Left cardiac atrium (tissue), 4 donors: Measurements from ENCODE around the gene SMCO4. TPM values are rescaled to one million over a fixed set of nuclear protein-coding genes. Genes with fewer than 3 reads are reported as not detected.
A peak's percentile ranks its signal among the peaks of the same experiment; 100 is the strongest.
"Not testable (repeated sequence)": the region's sequence is repeated elsewhere in the genome, so short reads cannot be mapped to it uniquely, and the experiment has no call there.

Experiments used
- ATAC-seq, 2 donors: fragments of 200-7000 bp; cut with Tn5 transposase; one replicate each; pipeline ENCODE4 v1.9.1; 2020; ENCODE audit warnings: mild to moderate bottlenecking in 2 of 2, moderate library complexity in 2 of 2
- DNase-seq: peaks from one replicate; pipeline ENCODE4 v3.0.0-alpha.2; 2020
- intact Hi-C, 2 donors: fragments of 100-400 bp; cut with DNase I; formaldehyde crosslinking; loops; one replicate each; pipeline versions ENCODE4 v1.14.1 to v1.15.1; 2022 to 2023
- total RNA-seq, 2 donors: library from RNA; stranded (reverse); fragmentation: NEBNext Ultra II Directional; extraction: Animal tissue kit (Norgen Biotek cat#: 25700); gene quantifications; one replicate each; pipeline ENCODE4 v1.2.1, GENCODE V29; 2021
- donor health status: DM: no; HTN: yes; CAD: no.
- donor health status: DM: no; HTN: yes; CAD: no; lungs with severe emphysema.
- donor health status: DM: yes; HTN: yes; CAD: no.
- donor health status: Dilated cardiomyopathy.

The SMCO4 gene
- total RNA-seq, 2 donors from 2014 or later = 35.9 to 40.7 TPM

DNA sequence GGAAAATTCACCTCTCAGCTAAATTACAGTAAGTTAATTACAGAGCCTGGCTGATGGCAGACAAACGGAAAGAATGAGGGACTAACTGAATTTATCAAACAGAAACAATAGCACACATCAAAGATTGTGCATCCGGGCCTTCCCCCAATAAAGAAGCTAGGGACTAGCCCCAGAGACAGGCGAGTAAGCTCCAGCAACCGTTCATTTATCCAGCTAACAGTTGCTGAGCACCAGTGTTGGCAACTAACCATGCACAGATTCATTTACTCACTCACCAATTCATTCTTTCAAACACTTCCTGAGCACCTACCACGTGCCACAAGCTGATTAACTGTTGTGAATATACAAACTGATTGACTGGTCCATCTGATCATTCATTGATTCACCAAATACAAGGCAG lies 51.2 kb downstream of the SMCO4 start:
- no peak for ATAC-seq
- no peak for DNase-seq
- intact Hi-C loops = no loop called here

DNA sequence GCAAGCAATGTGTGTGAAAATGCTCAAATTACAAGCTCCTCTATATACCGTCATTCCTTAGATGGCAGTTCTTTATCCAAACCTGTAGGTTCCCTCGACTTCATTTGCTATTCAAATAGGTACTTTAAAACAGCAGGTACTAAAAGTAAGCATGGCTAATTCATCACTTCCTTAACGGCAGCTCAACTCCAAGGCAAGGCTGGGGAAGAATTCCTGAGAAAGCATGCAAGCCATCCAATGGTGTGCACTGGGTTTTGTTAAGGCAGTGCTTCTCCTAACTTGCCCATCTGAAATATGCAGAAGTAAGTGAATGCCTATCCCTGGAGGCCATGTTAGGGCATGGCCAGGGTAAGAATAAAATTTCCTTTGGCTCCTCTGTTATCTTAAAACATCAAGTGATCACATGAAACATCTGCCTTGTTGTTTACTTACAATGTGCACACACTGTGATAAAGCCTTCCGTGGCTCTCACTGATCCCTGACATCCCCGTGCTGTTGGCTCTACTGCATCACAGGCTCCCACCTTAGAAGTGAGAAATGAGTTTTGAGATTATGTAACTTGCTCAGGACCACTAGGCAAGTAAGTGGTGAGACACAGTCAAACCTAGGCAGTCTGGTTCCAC lies 52.1 kb downstream of the SMCO4 start:
- intact Hi-C loops = no loop called here
- ATAC-seq = no peak
- no peak for DNase-seq

DNA sequence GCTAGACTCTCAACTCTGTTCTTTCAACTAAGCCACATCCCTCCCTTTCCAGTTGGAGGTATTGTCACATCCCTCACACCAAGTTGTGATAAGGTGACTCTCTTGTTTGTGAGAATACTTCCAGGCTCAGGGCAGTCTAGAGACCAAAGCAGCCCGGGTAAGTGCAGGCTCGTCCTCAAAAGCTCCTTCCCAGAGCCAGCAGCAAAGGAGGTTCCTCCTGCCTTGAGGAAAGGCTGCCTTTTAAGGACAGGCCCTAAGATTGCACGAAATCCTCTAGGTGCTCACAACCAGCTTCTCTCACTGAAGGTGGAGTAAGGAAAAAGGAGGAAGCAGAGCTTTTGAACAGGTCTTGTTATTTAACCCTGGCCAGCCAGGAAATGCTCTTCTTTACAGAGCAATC lies 53.4 kb downstream of the SMCO4 start:
- ATAC-seq = no peak
- intact Hi-C loops = loop anchor here in 1 of 2 donors (10.0 kb wide), 1 partner anchor 55 kb away; the partner anchor contains the start of gene SMCO4
- no peak for DNase-seq

DNA sequence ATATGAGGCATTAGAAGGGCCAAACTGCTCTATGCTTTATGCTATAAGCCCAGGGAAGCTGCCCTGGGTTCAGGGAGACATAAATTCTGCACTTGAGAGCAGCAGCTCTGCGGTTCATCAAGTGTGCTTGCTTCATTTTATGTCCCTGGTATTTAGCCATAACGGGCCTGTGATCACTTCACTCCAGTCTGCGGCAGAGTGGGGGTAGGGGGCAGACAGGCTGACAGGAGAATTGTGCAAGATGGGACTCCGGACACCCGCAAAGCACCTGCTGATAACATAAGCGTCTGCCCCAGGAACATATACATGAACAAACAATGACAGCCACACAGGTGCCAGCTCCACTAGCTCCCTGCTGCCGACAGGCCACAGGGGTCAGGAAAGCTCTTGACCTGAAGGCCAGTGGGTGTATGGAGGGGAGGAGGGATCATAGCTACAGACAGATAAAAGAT lies 56.1 kb downstream of the SMCO4 start:
- DNase-seq = no peak
- peak; percentile 45 to 59 for ATAC-seq
- intact Hi-C loops = loop anchor here in 1 of 2 donors (10.0 kb wide), 1 partner anchor 58 kb away; the partner anchor contains the start of gene SMCO4

DNA sequence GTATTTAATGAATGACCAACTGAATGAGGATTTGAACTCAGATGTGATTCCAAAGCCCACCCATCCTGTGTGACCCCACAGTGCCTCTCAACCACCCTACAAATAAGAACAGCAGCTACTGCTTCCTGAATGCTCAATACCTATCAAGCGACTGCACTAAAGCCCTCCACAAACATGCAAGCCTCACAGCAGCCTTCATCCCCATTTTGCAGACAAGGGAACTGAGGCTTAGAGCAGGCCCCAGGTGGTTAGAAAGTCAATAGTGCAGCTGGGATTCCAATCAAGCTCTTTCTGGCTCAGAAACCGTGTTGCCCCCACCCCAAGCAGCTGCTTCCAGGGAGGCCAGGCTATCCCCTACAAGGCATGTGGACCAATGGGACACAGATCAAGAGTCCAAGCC lies 57.2 kb downstream of the SMCO4 start:
- intact Hi-C loops = loop anchor here in 1 of 2 donors (10.0 kb wide), 1 partner anchor 59 kb away; the partner anchor contains the start of gene SMCO4
- no peak for ATAC-seq
- no peak for DNase-seq

DNA sequence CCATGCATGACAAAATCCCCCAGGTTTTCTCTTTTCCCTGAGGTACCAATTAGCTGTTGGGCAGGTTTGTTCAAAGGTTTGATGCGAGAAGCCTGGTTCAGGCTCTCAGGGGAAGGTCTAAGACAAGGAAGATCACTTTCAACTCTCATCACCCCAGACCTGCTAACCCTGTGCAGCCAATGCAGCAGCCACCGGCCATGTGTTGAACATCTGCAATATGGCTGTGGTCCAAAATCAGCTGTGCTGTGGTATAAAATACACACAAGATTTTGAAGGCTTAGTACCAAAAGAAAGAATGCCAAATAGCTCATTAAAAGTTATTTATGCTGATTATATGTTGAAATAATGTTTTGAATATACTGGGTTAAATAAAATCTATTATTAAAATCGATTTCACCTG lies 58.5 kb downstream of the SMCO4 start:
- ATAC-seq (no peak), DNase-seq (no peak)
- intact Hi-C loops = loop anchor here in 1 of 2 donors (10.0 kb wide), 1 partner anchor 60 kb away; the partner anchor contains the start of gene SMCO4

DNA sequence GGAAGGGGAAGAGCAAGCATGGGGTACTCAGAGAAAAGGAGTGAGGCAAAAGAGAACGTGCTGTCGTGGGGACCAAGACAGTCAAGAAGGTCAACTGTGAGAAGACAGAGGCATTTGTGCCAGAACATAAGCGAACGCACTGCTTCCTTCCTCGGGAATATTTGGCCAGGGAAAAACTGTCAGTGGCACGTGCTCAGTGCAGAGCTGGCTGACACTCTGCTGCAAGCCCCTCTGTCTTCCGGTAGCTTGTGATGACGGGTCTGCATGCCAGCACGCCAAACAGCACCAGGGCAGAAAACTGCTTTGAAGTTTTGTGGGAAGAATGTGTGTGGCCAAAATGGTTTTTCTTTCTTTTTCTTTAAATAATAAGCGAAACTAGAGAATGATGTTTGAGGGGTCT lies 60.6 kb downstream of the SMCO4 start:
- ATAC-seq (peak in 1 of 2 donors; percentile 17), DNase-seq (no peak)
- intact Hi-C loops = loop anchor here in 1 of 2 donors (10.0 kb wide), 1 partner anchor 62 kb away; the partner anchor contains the start of gene SMCO4

DNA sequence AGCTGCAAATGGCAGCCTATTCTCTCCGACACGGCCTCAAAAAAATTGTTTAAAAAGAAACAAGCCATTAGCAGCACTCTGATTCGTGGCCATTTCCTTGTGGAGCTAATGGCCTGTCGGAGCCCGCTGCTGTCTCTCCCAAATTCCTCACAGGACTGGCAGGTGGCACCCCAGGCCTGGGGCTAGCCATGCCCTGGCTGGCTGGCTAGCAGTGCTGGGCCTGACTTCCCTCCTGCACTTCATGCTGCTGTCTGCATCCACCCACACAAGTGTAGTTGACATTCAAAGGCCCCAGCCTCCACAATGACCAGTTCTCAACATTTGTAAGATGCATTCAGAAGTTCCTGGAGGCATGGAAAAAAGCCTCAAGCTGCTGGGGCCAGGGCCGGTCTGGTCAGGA lies 61.5 kb downstream of the SMCO4 start:
- ATAC-seq (peak; percentile 12 to 44), DNase-seq (no peak)
- intact Hi-C loops = loop anchor here in 1 of 2 donors (10.0 kb wide), 1 partner anchor 63 kb away; the partner anchor contains the start of gene SMCO4

DNA sequence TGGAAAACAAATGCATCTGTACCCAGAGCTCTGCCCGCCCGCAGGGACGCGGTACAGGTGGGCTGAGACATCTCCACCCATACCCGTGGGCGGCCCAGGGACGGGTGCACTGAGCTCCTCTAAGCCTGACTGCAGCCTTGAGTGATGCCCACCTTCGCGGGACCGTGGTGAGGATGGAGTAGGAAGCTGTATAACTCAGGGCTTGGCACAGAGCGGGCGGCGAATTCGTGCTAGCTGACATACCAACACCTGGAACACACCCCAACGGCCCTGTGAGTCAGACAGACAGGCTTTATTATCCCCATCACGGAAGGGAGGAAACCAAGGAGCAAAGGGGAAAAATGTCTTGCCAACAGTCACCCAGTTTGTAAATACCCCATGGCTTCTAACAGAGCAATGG lies 61.9 kb downstream of the SMCO4 start:
- ATAC-seq (no peak), DNase-seq (no peak)
- intact Hi-C loops = loop anchor here in 1 of 2 donors (10.0 kb wide), 1 partner anchor 64 kb away; the partner anchor contains the start of gene SMCO4

DNA sequence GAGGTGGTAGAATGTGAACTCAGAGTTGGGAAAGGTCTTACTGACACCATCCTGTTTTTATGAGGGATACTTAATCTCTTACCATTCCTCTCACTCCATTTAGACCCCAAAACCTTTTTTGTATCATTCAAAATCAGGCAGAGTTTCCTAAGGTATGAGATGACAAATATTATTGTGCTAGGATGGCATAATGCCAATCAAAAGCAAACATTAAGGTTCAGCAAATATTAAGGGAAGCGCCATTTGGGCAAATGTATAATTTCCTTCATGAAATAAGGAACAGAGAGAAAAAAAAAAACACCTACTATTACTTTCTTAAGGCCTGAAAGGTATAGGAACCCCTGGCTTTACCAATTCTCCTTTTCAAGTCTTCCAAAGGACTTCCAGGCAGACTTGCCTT lies 62.4 kb downstream of the SMCO4 start:
- intact Hi-C loops = loop anchor here in 1 of 2 donors (10.0 kb wide), 1 partner anchor 64 kb away; the partner anchor contains the start of gene SMCO4

DNA sequence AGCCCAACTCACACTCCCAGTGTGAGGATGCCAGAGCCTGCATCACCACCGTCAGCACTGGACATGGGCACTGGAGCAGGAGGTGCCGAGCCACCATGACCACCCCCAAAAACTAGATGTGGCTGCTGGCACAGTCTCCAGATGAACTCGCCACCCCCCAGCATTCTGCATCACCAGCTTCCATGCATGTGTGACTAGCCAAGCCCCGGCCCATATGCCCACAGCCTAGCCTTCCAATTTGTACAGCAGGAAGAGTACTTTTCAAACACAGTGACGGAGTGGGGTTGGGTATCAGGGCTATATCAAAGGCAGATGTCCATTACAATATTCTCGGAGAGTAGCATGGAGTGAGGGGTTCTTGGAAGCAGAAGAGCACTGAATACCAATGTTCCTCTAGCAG lies 62.9 kb downstream of the SMCO4 start:
- no peak for DNase-seq
- intact Hi-C loops = loop anchor here in 1 of 2 donors (10.0 kb wide), 1 partner anchor 65 kb away; the partner anchor contains the start of gene SMCO4
- no peak for ATAC-seq

More for the DNA sequence above, 62.4 kb downstream of the SMCO4 start:
- no peak for ATAC-seq
- no peak for DNase-seq

DNA sequence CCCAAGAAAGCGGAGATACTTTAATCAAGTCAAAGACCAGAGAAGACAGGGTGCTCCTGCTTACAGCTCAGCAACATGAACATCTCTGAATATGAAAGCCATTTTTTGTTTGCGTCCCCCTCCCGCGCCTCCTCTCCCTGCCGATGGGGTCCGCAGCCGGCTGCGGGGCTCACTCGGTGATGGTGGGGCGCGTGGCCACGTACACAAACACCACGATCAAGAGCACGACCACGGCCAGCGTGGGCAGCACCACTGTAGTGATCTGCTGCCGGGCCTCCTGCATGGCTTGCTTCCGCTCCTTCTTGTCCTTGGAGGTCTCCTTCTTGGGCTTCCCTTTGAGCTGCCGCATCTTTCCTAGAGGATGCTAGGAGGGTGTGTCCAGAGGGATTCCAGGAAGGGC lies 64.3 kb downstream of the SMCO4 start:
- intact Hi-C loops = no loop called here
- DNase-seq (no peak), ATAC-seq (no peak)

DNA sequence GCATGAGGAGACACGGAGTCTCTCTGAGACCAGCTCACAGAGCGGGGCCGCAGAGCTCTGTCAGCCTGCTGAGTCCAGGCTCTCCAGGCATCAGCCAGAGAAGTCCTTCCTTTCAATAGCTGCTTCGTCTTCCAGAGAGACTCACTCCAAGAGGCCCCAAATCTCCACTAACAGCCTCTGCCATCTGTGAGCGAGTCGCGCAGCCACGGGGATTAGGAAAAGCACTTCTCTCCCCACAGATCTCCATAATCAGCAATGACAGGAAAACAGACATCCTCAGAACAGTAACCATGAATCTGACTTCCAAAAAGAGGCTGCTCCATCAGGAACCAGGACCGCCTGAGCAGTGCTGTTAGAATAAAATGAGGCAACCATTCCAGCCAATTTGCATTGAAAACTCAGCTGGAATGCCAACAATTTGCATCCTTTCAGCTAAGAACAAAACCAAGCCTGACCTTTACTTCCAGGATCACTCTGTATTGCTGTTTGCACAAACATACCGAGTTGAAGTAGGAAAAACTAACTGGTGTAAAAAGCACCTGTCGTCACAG lies 65.4 kb downstream of the SMCO4 start:
- ATAC-seq = peak in 1 of 2 donors; percentile 20
- intact Hi-C loops = no loop called here
- DNase-seq = no peak

DNA sequence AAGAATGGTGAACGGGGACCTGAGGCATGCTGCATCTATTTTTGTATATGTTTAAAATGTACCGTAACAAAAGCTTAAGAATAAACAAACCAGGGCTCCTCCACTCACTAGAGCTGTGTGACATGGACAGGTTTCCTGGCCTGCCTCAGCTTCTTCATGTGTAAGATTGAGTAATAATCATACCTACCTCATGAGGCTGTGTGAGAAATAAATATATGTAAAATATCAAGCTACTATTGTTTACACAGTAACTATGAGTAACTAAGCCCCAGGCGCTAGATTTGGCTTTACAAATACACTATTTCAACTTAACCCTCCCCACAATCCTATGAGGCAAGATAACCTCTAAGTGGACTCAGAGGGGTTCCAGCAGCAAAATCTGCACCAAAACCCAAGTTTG lies 66.4 kb downstream of the SMCO4 start:
- intact Hi-C loops = no loop called here
- no peak for ATAC-seq
- no peak for DNase-seq

DNA sequence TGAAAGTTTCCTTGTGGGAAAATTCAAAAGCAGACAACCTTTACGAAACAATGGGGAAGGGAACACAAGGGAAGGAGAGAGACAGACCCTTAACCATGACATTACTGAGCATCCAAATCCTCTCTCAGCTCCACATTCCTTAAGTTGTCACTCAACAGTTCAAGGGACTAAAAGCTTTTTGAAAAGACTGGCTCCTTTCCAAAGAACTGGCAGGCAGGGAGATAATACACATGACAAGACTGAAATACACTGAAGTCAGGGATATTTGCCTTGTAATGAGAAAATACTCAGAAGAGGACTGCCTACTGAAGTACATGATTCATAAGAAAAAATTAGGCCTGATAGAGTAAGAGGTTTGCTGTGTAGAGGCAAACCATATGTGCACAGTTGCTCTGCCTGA lies 69.1 kb downstream of the SMCO4 start:
- DNase-seq = no peak
- ATAC-seq = peak in 1 of 2 donors; percentile 30
- intact Hi-C loops = no loop called here

DNA sequence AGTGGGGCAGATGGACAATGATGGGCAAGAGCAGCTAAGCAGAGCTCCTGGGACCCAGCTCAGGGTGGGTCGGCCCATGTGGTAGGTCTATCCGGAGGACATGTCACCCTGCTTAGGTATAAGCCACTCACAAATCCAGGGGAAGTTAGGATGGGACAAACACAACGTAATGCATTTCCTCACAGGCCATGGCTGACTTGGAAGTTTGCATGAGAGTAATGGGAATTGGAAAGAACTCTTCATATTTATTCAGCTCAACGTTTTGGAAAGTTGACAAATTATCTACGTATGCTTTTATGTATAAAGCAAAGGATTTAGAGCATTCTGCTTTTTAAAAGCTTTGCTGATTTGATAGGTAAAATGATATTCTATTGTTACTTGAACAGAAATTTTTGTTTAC lies 74.9 kb downstream of the SMCO4 start:
- intact Hi-C loops = no loop called here

DNA sequence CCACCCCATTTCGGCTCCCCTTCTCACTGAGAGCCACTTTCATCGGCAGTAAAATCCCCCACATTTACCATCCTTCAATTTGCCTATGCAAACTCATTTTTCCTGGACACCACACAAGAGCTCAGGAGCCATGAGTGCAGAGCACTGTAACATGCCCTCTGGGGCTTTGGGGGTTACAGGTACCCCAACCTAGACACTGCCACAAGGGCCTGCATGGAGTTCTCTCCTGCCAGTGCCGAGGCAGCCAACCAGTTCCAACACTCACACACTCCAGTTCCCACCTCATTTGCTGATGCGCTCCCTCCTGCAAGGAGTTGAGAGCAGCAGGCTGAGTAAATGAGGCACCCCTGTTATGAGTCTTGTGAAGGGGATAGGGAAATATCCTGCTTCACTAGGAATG lies 76.1 kb downstream of the SMCO4 start:
- DNase-seq (no peak), ATAC-seq (no peak)
- intact Hi-C loops = no loop called here

More for the DNA sequence above, 74.9 kb downstream of the SMCO4 start:
- DNase-seq (no peak), ATAC-seq (no peak)

DNA sequence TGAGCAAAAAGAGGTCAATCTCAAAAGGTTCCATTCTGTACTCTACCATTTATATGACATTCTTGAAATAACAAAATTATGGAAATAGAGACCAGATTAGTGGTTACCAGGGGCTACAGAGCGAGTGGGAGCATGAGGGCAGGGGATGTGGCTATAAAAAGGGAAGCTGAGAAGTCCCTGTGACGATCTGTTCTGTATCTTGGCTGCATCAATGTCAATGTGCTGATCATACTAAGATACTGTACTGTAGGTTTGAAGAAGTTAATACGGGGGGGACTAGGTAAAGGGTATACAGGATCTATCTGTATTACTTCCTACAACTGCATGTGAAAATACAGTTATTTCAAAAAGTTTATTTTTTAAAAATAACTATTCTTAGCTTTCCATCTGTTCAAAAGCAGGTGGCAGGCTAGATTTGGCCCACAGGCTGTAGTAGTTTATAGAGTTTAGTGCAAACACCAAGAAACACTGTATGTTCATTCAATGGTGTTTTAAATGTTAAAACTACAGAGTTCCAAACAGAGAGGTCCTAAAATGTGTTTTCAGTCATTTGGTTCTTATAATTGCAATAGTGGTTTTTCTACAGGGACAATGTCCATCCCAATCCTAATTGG lies 78.2 kb downstream of the SMCO4 start:
- no peak for DNase-seq
- no peak for ATAC-seq
- intact Hi-C loops = no loop called here

DNA sequence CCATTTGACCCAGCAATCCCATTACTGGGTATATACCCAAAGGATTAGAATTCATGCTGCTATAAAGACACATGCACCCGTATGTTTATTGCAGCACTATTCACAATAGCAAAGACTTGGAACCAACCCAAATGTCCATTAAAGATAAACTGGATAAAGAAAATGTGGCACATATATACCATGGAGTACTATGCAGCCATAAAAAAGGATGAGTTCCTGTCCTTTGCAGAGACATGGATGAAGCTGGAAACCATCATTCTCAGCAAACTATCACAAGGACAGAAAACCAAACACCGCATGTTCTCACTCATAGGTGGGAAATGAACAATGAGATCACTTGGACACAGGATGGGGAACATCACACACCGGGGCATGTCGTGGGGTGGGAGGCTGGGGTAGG lies 79.5 kb downstream of the SMCO4 start:
- ATAC-seq, intact Hi-C loops, DNase-seq: not testable (repeated sequence)

DNA sequence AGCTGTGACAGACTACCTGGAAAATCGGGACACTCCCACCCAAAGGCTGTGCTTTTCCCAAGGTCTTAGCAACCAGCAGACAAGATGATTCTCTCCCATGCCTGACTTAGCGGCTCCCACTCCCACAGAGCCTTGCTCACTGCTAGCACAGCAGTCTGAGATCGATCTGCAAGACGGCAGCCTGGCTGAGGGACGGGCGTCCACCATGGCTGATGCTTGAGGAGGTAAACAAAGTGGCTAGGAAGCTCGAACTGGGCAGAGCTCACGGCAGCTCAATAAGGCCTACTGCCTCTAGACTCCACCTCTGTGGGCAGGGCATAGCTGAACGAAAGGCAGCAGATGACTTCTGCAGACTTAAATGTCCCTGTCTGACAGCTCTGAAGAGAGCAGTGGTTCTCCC lies 84.9 kb downstream of the SMCO4 start:
- no peak for DNase-seq

More for the DNA sequence above, 84.9 kb downstream of the SMCO4 start:
- no peak for ATAC-seq
- intact Hi-C loops = no loop called here
